ENCODE measurements around the gene NEK6.

The NEK6 gene

DNA sequence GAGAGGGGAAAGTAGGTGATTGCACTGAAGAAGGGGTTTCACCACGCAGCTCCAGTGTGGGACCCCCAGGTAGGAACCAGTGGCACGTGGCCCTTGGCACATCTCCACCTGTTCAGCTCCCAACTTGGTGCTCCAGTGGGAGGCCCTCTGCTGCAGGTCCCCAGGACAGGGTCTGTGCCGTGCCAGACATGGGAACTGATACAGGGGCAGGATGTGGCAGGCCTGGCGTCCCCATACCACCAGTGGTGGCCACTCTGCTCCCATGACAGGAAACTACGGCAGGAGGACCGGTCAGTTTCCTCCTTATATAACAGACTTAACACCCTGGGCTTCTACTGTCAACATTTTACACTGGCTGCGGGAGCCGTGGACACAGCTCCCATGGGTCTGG, 90.2 kb downstream of the NEK6 start:
- no peak for TF ChIP-seq CTCF (conservative IDR thresholded peaks at IDR 0.05; ENCODE audit: control insufficient read depth, insufficient read depth, low read depth, low read length)
- no peak for DNase-seq (ENCODE audit: low read depth)
- no peak overlapping the region for H3K4me3 ChIP-seq (ENCODE audit: control insufficient read depth, low read depth, low read length)

- no peak for TF ChIP-seq CTCF (conservative IDR thresholded peaks at IDR 0.05; ENCODE audit: control insufficient read depth, insufficient read depth, low read depth, low read length)
- no peak for DNase-seq (ENCODE audit: low read depth)
- H3K4me3 ChIP-seq (ENCODE audit: control insufficient read depth, low read depth, low read length) = no peak overlapping the region
These were observed 90.6 kb downstream of the NEK6 start for GRCh38 chr9:124348363-124348762.

- TF ChIP-seq CTCF (conservative IDR thresholded peaks at IDR 0.05; ENCODE audit: control insufficient read depth, insufficient read depth, low read depth, low read length) = no peak
- H3K4me3 ChIP-seq (ENCODE audit: control insufficient read depth, low read depth, low read length) = no peak overlapping the region
- DNase-seq (ENCODE audit: low read depth) = no peak
These were observed 91.1 kb downstream of the NEK6 start for GRCh38 chr9:124348831-124349230.

GRCh38 chr9:124349267-124349666, 91.5 kb downstream of the NEK6 start:
- no peak overlapping the region for H3K4me3 ChIP-seq (ENCODE audit: control insufficient read depth, low read depth, low read length)
- TF ChIP-seq CTCF (conservative IDR thresholded peaks at IDR 0.05; ENCODE audit: control insufficient read depth, insufficient read depth, low read depth, low read length) = no peak
- DNase-seq (ENCODE audit: low read depth) = no peak

GRCh38 chr9:124349675-124350493, 92.1 kb downstream of the NEK6 start:
- TF ChIP-seq CTCF (conservative IDR thresholded peaks at IDR 0.05; ENCODE audit: control insufficient read depth, insufficient read depth, low read depth, low read length) = no peak
- H3K4me3 ChIP-seq (ENCODE audit: control insufficient read depth, low read depth, low read length) = no peak overlapping the region
- DNase-seq (ENCODE audit: low read depth) = no peak

DNA sequence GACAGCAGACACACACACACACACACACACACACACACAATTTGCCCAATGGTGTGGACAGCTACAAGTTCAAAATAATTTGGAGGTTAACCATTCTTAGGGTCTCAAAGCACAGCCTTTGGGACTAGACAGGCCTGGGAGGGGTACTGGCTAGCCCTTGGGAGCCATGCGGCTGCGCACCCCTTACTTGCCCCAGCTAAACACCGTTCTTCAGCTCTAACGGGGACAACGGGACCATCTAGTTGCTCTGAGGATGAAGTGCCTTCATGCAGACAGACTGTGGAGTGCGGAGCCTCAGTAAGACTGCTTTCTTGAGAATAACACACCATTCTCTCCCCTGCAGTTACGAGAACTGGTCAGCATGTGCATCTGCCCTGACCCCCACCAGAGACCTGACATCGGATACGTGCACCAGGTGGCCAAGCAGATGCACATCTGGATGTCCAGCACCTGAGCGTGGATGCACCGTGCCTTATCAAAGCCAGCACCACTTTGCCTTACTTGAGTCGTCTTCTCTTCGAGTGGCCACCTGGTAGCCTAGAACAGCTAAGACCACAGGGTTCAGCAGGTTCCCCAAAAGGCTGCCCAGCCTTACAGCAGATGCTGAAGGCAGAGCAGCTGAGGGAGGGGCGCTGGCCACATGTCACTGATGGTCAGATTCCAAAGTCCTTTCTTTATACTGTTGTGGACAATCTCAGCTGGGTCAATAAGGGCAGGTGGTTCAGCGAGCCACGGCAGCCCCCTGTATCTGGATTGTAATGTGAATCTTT, 92.9 kb downstream of the NEK6 start:
- no peak for DNase-seq (ENCODE audit: low read depth)
- no peak for TF ChIP-seq CTCF (conservative IDR thresholded peaks at IDR 0.05; ENCODE audit: control insufficient read depth, insufficient read depth, low read depth, low read length)
- H3K4me3 ChIP-seq (ENCODE audit: control insufficient read depth, low read depth, low read length) = no peak overlapping the region
